Activated T-cell treated with anti-CD3 and anti-CD28 coated beads for 1 hour (primary cell): Measurements from ENCODE around the gene SEL1L3.
"Not testable (repeated sequence)": the region's sequence is repeated elsewhere in the genome, so short reads cannot be mapped to it uniquely, and the experiment has no call there.

Experiments
- DNase-seq: peaks from one replicate; pipeline ENCODE4 v3.0.0-alpha.2; 2020; ENCODE audit warnings: low read depth

SEL1L3 gene

DNA sequence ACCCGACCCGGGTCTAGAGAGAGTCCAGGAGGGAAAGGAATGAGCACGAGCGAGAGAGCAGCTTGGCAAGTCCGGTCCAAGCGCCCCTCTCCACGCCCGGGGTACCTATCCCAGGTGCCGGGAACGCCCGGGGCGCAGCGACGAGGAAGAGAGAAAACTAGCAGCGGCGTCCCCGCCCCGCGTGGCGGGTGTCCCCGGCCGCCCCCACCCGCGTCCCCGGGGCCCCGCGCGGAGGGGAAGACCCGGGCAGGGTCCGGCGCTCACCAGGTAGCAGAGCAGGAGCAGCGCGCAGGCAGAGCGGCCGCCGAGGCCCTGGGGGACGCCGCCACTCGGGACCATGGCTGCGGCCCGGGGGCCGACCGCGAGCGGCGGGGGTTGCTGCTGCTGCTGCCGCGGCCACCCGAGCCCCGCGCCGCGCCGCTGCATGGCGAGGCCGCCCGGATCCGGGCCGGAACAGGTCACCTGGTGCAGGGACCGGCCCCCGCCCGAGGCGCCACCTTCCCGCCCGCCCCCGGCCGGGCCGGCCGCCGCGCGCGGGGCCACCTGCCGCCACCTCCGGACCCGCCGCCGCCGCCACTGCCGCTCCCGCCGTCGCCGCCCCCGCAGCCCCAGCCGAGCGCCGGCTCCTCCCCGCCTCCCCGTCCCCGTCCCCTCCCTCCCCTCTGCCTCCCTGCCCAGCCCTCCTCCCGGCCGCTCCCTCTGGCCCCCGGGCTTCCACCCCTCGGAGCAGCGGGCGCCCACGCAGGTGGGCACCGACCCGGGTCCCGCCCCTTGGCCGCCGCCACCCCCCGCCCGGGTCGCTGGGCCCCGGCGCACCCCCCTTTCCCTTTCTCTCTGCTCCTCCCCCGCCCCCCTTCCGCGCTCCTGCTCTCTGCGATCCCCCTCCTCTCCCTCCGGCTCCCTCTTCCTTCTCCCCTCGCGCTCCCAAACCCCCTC lies at the start of gene SEL1L3:
Gene SEL1L3 (minus strand): TSS at position 578 of the 936 bp plus-strand sequence. CDS start 152 bp downstream, at position 426.
- peak; percentile 36 for DNase-seq

DNA sequence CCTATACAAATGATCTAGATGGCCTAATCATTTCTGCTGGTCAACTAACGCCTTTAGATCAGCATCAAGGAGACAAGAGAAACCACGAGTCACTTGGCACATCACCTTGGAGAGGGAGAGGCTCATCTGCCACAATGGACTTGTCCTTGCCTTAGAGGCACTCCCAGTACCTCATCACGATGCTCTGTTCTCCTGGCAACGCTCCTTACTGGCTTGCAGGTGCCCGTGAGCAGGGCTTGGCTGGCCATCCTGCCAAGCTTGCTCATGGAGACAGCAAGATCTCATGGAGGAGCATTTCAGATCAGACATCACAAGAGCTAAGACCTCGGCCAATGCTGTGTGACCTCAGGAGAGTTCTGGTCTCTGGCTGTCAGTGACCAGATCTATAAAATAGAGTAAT lies 48.6 kb upstream of the SEL1L3 start:
- no peak for DNase-seq

DNA sequence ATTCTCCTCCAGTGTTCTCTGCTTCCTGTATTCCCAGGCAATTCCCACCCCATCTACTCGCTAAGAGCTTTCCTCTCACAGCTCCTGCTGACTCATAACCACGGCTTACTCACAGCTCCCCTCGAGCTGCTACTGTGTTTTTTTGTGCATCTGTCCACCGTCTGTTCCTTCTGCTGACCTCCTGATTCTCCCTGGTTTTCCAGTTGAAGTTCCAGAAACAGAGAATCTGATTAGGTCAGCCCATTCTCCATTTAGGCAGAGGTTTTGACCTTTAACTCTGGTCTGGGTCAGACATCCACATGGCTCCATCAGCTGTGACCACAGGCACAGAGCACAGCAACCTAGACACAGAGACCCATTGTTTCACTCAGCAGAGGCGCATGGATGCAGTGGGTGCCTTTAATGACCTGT lies 45.7 kb upstream of the SEL1L3 start:
- no peak for DNase-seq

DNA sequence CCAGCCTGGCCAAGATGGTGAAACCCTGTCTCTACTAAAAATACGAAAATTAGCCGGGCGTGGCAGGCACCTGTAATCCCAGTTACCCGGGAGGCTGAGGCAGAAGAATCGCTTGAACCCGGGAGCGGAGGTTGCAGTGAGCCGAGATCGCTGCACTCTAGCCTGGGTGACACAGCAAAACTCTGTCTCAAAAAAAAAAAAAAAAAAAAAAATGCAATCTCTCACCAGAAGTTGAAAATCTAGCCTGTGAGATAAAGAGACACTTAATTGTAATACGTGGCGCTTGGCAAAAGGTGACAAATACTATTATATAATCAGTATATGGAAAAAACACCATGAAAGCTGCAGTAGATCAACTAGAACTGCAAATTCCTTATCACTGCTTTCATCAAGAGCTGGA lies 43.3 kb upstream of the SEL1L3 start:
- DNase-seq, result not testable (repeated sequence)

DNA sequence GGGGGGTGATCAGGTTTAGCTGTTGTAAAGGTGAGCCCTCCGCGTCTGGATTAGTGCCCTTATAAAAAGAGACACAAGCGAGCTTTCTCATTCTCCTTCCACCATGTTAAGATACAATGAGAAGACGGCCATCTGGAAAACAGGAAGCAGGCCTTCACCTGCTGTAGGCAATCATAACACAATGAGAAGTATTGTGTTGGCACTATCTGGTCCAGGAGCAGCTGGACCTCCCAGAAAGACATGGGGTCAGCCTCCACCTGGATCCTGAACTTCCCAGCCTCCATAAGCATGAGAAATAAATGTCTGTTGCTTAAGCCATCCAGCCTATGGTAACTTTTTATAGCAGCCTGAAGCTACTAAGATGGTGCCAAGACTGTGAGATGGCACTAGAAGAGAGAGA lies 42.6 kb upstream of the SEL1L3 start:
- DNase-seq, result no peak

DNA sequence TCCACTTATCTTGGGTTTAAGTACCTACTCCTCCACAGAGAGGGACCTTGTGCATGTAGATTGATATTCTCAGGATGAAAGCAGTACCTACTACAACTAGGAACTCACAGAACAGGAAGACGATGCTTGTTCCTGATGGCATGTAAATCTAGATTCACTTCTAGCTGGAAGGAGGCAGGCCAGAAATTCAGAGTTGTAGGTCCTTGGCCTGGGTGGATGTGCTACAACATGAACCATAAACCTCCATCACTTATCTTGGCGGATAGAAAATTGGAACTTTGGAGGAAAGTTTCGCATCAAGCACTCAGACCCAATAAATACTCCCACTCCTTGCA lies 41.9 kb upstream of the SEL1L3 start:
- DNase-seq, result no peak

DNA sequence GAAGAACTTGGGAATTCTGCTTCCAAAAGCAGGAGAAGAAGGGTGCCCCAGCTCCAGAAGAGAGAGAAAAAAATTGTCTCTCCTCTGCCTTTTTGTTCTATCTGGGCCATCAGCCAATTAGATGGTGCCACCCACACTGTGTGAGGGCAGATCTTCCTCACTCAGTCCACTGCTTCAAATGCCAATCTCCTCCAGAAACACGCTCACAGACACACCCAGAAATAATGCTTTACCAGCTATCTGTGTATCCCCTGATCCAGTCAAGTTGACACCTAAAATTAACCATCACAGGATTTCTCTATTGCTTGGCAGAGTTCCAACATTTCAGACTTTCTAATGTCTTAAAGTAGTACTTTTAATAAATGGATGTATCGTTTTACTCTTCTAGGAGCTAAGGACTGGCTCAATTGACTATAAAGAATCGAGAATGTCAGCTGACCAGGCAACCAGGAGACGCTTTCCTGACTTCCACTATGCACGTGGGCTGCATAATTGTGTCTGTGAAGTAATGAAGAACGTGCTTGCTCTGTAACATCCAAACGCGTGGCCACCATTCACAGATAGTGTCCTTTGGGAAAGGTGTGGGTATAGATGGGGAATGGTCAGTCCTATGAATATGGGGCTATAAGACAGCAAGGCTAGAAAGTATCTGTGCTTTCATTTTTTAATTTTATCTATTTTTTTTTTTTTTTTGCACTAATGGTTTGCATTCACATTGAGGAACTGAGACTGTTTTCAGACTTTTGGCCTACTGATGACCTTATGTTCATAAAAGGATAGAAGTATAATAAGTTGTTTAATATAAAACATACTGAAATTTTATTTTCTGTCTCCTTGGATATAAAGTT lies 41.3 kb upstream of the SEL1L3 start:
- DNase-seq, result no peak

DNA sequence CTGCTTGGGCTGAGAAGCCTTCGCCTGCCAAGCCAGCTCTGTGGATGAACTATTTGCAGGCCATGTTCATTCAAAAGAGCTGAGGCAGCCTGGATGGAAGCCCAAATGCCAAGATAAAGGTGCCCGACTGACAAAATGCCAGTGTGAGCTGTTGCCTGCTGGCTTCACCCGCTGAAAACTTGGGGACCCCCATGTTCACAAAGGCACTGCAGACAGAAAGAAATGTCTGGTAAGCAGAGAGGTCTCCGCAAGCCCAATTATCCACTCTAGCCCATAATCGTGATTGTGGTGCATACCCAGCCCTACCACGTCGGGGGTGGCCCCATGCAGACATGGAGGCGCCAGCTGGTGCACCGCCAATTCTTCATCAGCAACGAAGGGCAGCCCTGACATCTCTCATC lies 38.2 kb upstream of the SEL1L3 start:
- no peak for DNase-seq

DNA sequence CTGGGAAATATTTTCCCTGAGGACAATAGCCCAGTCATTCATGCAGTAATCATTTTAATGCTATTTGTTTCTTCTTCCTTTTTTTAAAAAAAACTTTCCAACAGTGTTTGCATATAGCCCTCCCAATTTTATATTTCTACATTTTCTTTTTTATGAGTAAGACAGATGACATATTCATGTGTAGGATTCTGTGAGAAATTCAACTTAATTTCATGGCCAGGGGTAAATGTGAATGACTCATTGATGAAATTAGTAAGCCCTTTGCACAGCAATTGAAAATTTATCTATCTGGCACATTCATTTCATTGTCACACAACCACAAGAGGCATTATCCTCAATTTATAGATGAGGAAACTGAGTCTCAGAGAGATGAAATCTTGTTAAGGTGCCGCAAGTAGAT lies 37.5 kb upstream of the SEL1L3 start:
- no peak for DNase-seq

DNA sequence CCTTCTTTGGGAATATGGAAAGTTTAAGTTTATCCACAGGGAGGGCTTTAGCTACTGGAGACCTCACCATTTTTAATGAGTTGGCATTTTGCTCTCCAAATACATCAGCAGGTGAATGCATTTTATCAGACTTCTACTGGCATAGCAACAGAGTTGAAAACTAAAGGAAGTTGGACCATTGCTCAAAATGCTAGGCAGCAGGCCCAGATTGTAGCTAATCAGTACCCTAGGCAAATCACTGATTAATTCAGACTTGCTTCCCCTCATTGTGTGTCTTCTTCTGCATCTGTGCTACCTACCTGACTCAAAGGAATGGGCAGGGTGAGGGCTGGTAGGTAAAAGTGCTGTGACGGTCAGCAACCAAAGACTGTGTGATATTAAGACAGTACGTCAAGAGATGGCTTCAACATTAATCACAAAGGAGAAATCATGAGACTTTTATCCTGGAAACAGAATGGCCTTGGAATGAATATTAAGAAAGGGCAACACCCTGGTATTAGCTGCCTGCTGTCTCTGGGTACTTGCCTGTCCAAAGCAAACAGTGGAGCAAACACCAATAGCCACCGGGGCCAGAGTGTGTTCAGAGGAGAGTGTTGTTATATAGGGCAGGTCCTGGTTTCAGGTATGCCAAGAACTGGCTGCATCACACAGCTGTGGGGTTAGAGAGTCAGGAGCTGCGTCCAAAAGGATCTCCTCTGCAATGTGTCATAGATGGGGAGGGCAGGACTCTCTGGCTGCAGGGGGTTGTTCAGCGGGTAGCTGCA lies 34.2 kb upstream of the SEL1L3 start:
- no peak for DNase-seq

DNA sequence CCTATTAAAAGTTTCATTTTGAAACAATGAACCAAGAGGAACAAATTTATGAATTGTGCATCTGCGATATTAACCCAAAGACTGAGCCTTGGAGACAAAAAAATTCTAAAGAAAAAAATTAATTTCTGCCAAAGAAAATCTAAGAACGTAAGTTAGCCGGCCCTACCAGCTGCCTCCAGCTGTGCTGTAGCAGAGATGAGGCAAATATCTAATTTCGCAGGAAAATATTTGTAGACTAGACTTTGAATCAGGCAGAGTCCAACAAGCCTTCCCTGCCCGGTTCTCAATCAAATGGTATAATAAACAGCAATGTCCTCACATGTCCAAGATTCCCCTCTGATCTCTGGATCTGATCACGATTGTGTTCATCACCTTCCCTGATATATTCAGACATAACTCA lies 30.0 kb upstream of the SEL1L3 start:
- no peak for DNase-seq

DNA sequence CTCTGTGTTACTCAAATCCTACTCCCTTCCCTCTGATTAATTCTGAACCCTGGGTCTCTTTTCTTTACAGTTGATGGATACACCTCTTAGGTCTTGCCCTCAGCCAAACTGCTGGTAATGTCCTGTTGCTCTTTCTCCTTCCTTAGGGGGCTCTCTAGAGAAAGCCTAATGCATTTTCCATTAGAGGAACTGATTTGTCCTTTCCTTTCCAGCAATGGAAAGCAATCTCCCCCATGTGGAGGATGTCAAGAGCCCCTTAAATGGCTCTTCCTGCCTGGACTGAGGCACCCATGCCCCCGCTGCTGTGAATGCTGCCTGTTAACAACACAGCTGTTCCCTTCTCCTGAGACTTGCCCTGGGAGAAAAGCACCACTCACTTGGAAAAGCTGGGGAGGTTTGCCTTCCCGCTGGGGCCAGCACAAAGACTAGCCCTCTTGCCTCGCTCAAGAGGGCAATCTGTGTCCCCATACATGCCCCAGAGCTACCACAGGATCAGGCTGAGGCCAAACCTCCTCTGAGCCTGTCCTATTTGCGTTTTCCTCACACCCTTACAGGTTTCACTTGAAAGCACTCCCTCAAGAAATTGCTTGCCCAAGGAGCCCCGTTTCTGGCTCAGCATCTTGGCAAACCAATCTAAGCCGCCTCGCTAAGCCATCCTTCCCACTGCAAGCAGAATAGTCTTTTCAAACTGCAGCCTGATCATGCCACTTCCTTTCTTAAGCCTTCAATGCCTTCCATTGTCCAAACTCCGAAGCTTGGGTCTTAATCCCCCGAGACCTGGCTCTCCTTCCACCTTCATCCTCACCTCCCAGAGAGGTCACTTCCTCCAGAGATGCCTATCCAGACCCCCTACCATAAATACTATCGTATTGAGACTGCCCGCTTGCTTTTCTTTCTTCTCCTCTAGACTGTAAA lies 28.0 kb upstream of the SEL1L3 start:
- DNase-seq, result no peak

DNA sequence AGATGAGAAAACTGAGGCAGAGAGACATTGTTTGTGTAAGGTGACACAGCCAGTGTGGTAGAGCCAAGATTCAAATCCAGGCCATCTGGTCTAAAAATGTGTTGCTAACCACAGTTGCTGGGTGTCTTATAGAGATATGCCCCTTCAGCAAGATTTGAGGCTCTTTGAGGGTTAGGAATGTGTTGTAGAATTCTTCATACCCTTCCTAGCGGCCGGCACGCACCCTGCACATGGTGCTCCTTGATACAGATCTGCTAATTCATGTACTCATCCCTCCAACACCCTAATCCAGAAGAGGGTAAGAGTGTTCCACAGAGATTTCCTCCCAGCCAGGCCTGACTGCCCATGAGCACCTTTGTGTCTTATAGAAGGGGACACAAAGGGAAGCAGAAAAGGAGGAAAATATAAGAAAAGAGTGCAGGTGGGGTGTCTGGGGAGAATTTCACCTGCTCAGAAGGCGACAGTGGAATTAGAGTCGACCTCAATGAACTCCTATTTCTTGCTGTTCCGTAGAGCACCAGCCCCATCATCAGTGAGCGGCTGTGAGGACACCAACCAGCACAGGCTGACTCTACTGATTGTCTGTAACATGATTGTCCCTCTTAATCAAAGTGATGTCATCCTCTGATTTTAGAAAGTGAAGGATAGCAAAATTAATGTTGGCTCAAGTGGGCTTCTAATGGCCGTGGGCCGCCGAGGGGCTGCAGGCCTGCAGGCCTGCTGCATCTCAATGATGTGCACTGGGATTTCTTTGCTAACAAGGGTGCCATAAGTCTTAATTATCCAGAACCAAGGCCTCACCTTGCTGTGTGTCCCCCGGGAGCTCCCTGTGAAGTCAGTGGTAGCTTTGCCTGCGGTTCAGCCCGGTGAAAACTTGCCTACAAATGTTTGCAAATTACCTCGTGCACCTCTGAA lies 27.1 kb upstream of the SEL1L3 start:
- DNase-seq, result no peak

DNA sequence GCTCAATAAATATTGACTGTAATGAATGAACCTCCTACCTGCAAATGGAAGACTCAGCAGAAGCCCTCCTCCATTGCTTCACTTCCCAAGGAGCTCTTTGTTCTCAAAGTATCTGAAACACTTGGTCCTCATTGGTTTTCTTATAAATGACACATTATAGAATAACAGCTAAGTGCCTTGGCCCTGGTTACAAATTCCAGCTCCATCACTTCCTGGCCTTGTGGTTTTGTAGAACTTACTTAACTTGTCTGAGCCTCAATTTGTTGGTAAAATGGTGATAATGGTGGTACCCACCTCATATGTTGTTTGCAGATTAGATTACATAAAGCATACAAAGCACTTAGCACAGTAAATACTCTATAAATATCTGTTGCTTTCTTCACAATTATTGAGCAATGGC lies 26.0 kb upstream of the SEL1L3 start:
- no peak for DNase-seq

DNA sequence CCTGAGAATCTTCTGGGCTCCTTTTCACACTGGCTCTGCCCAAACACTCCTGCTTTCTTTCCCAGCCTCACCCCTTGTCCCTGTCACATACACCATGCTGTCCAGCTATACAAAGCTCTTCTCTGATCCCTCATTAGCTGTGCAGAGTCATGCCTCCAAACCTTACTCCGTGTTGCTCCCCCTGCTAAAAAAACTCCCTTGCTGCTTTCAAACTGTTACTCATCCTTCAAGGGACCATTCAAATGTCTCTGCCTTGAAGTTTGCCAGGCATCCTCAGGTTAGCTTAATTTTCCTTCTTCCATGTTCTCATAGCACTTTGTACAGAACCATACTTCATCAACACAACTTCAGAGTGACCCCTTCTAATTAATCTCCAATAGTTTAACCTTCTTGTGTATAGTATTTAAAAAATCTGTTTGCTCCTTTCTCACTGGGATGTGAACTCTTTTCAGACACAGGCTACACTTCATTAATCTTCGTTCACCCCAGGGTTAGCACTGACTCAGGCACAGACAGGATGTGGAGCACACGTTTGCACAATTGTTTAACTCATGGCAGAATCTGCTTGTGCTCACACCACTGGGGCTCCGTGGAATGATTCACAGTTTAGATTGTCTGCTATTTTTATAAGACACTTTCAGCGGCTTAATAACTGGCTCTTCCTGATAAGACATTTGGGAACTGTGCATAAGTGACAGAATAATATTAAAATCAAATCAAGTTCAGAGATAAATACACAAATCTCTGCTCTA lies 21.4 kb upstream of the SEL1L3 start:
- no peak for DNase-seq

DNA sequence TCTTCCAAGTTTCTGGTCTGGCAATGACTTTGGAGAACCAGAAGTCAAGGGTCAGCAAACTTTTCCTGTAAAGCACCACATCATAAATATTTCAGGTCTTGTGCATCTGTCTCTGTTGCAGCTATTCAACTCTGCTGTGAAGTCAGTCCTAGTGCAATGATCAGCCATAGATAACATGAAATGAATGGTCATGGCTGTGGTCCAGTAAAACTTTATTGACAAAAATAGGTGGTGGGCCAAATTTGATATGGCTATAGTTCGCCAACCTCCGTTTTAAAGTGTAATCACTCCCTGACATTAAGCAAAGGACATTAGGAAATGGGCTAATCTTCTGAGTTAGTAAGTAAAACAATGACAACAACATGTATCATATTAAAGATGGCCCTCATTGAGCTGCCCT lies 20.8 kb upstream of the SEL1L3 start:
- no peak for DNase-seq

DNA sequence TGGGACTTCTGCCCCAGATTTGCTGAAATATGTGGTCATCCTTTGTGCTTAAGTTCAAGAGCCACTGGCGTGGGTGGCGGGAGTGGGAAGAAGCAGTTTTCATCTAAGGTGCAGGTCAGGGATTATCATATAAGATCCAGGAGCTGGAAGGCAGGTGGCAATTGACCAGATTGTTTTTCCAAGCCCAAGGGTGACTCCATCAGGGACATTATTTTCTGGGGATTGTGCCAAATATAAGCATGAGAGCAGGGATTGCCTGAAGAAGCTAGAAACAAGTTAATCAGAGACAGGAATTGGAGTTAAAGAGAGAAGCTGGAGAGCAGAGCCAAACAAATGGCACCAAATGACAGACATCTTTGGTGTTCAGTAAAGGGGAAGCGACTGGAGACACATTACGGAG lies 19.4 kb upstream of the SEL1L3 start:
- DNase-seq, result no peak

DNA sequence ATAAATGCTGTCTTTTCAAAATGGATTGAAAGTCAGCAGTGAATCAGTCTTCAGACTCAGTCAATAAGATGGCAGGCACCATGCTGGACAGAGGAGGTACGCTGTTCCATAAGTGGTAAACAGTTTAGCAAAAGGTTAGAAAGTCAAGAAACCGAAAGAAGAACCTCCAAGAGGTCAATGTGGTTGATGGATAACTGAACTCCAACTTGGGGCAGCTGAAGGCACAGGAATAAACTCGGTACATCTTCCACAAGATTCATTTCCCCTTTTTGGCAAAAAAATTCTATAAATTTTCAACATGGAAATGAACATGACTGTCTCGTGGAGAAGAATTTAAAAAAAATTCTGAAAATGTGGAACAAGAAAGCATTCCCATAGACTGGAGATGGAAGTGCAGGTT lies 18.4 kb upstream of the SEL1L3 start:
- no peak for DNase-seq

DNA sequence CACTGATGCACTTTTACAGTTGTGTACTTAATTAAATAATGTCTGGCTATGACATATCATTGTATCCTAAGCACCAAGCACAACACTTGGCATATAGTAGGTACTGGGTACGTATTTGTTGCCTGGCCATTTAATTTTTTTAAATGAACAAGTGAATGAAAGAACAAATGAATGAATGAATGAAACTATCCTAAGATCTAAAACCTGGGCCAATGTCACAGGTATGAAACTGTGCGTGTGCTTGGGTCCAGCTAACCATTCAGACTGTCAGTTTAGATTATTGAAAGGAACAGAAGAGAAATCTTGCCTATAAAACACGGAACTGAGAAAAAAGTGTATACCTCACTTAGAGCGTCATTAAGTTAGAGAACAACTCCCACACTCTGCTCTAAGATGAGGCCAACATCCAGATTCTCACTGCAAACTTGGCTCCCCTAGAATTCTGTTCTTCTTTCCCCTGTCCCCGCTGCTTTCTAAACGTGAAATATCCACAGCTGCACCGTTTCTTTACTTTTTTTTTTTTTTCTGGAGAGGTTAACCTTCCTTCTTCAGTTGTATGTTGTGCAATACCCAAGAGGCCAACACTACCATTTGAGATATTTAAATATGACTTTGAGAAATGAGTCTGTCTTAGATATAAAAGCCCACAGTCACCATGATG lies 17.3 kb upstream of the SEL1L3 start:
- DNase-seq, result no peak
